ENCODE results near the gene ARID4A.
A peak's percentile ranks its signal among the peaks of the same experiment; 100 is the strongest.
"Not testable (repeated sequence)": the region's sequence is repeated elsewhere in the genome, so short reads cannot be mapped to it uniquely, and the experiment has no call there.

Gene ARID4A

DNA sequence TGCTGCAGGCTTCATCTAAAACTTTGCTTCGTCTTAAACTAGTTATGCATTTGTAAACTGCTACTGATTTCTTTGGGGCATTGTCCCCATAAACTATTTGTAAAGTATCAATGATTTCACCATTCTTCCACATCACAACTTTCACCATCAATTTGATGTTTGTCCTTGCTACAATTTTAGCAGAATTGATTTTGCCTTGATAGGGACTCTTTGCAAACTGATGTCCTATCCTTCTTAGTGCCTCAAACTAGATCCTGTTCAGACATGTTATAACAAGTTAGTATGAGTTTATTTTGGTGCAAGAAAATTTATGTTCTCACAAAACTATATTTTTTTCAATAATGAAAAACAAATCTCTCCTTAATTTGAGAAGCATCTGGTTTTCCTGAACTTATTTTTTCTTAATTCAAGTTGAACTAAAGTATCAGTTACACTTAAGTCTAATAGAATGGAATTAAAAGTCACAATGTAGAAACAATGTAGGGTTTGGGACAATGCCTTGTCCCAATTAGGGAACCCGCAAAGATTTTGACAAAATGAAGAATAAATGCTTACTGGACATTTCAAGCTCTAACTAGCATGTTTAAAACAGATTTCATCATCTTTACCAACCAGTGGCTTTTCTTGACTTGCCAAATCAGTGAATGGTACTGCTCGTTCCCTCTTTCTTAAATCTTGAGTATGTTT lies 10.1 kb upstream of the ARID4A start:
- FAIRE-seq (no peak), DNase-seq (ENCODE audit: low spot score) (no peak)

GRCh38 chr14:58291646-58292045 lies 6.7 kb upstream of the ARID4A start:
- DNase-seq (ENCODE audit: low spot score) (no peak), FAIRE-seq (no peak)

GRCh38 chr14:58292187-58292586 lies 6.2 kb upstream of the ARID4A start:
- FAIRE-seq (no peak), DNase-seq (ENCODE audit: low spot score) (no peak)

DNA sequence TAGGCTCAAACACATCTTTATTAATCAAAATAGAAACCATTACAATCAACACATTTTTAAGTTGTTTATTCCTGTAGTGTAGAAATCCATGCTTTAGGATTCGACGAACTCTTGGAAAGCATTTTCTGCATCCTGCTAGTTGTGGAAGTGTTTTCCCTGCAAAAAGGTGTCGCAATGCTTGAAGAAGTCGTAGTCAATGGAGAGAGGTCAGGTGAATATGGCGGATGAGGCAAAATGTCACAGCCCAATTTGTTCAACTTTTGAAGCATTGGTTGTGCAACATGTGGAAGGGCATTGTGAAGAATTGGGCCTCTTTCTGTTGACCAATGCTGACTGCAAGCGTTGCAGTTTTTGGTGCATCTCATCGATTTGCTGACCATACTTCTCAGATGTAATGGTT lies 4.2 kb upstream of the ARID4A start:
- FAIRE-seq (peak; percentile 63), DNase-seq (ENCODE audit: low spot score) (no peak)

DNA sequence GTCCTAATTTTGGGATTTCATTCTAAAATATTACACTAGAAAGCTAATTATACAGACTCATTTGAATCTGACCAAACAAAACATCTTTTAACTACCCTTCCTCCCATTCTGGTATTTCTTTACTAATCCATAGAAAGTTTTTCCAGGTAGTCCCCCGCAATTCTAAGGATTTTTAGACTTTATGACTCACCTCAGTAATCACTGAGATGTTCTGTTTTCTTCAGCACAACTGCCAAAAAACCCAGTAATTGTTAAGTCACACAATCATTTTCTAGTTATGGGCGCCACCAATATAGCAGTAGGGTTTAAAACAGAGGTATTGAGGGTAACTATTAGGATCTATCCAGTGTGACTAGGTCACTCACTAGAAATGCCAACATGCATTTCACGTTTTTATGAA lies 1.6 kb upstream of the ARID4A start:
- DNase-seq (ENCODE audit: low spot score): no peak
- FAIRE-seq: no peak

DNA sequence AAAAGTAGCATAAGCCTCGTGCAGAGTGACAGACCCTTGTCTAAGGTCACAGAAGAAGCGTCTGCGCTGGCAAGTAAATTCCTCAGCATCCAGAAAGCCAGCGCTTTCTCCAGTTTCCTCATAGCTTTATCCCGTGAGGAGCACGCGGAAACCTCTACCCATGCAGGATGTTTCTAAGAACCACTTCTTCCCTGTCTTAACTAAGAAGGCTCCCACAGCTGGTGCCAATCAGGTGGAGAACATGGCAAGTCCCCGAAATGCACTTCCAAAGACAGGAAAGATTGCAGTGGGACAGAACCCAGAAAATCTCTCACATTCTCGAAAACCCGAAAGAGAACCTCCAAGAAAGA lies 968 bp upstream of the ARID4A start:
- no peak for FAIRE-seq
- no peak for DNase-seq (ENCODE audit: low spot score)

GRCh38 chr14:58297762-58298476 lies 436 bp upstream of the ARID4A start:
- DNase-seq (ENCODE audit: low spot score) (peak; percentile 100), FAIRE-seq (peak; percentile 97)

DNA sequence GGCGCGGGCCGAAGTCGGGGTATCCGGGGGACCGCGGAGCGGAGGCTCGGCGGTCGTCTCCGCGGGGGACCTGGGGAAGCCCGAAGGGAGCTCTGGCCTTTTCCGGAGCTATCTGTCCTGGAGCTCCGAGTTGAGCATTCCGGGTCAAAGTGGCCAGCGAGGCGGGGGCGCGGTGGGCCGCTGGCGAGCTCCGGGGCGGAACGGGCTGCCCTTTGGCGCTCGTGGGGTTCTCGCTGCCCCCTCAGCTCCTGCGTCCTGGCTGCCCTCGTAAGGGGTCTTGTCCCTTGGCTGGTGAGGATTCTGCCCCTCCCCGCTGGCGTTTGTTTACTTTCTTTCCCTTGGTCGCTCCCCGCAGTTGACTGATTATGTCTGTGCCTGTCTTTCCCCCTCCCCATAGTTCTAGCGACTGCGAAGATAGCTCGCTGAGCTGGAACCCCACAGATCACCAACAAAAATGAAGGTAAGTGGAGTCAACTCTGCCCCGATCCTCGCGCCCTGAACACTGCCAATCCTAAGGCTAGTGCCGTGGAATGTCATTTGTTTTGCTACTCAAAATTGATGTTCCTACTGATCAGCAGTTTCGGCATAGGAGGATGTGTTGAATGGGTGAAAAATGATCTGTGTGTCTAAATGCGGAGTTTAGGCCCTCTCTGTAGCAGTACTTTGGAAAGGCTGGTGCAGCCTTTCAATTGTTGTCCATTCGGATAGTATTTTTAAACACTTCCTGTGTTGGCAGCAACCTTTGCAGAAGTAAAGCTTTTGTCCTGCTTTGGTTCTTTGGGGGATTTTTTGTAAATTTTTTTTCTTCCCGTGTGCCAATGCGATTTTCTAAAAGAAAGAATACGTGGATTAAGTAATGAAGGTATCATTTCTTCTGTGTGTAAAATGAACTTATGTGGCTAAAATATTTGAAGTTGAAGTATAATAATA lies 1.3 kb downstream of the ARID4A start:
- no peak for FAIRE-seq
- DNase-seq (ENCODE audit: low spot score): no peak

GRCh38 chr14:58301416-58301815 lies 3.1 kb downstream of the ARID4A start:
- no peak for FAIRE-seq
- no peak for DNase-seq (ENCODE audit: low spot score)

DNA sequence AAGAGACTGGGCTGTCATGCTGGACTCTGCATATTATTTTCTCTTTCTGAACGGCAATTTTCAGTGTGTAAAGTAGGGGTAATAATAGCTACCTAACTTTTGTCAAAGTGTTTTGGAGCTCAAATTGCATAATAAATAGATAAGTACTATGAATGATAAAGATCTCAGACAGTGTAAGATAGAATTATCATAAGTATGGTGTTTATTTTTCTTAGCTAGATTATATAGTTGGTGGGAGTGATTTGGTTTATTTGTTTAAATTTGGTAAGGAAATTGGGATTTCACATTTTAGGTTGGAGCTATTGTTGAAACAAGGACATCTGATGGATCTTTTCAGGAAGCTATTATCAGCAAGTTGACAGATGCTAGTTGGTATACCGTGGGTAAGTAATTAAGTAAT lies 7.4 kb downstream of the ARID4A start:
- DNase-seq (ENCODE audit: low spot score) (no peak), FAIRE-seq (no peak)

- FAIRE-seq: no peak
These were observed 9.4 kb downstream of the ARID4A start for GRCh38 chr14:58307597-58308316.

DNA sequence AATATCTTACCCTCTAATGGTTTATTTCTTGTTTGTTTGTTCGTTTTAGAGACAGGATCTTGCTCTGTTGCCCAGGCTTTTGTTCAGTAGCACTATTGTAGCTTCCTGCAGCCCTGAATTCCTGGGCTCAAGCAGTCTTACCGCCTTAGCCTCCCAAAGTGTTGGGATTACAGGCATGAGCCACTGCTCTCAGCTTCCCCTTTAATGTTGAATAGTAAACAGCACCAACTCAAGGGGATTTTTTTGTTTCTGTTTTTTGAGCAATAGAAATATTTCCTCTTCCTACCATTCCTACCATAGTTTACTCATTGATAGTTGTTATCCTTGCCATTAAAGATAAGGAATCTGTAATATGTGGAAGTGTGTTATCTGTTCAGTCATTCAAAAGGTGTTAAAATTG lies 10.7 kb downstream of the ARID4A start:
- FAIRE-seq (no peak), DNase-seq (ENCODE audit: low spot score) (no peak)

More at GRCh38 chr14:58307597-58308316, 9.4 kb downstream of the ARID4A start:
- DNase-seq (ENCODE audit: low spot score): no peak

DNA sequence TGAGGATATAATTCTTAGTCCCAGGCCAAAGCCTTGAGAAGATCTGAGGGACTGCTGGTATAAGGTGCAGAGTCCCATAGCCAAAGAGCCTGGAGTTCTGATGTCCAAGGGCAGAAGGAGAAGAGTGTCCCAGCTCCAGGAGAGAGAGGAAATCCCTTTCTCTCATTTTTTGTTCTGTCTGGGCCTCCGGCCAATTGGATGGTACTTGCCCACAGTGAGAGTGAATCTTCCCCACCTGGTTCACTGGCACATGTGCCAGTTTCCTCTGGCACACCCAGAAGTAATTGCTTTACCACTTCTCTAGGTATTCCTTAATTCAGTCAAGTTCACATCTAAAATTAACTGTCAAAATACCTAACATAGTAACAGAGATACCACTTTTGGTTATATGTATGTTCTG lies 15.3 kb downstream of the ARID4A start:
- DNase-seq (ENCODE audit: low spot score): no peak
- no peak for FAIRE-seq

DNA sequence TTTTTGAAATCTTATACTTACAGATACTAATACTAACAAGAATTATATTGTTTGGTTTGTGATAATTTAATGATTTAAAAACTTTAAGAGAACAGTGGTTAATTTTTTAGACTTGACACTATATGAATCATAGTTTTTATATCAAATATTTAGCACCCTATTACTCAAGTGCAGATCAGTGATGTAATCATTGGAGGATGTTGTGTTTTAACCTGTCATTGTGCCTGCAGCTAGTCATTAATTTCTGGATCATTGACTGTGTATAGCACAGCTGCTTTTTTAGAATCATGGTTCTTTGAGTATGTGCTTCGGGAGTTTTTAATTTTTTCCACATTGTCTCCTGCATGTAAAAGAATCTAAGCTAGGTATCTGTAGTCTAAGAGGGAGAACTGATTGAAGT lies 17.3 kb downstream of the ARID4A start:
- FAIRE-seq (no peak), DNase-seq (ENCODE audit: low spot score) (no peak)

DNA sequence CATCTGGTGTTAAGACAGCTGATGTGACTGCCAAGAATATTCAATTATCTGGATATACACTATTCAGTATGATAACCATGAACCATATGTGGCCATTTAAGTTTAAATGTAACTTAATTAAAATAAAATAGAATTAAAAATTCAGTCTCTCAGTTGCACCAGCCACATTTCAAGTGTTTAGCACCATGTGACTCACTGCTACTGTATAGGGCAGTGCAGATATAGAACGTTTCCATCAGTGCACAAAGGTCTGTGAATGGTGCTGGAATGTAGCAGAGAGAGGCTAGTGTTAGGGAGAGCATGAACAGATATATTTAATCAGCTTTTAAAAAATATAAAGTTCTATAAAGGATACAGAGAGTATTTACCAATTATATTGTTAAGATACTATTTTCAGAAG lies 28.7 kb downstream of the ARID4A start:
- FAIRE-seq: peak; percentile 69
- no peak for DNase-seq (ENCODE audit: low spot score)

- peak; percentile 82 for DNase-seq (ENCODE audit: low spot score)
- FAIRE-seq: peak; percentile 98
These were observed 32.8 kb downstream of the ARID4A start for GRCh38 chr14:58331111-58331510.

GRCh38 chr14:58332561-58332960 lies 34.2 kb downstream of the ARID4A start:
- no peak for DNase-seq (ENCODE audit: low spot score)
- no peak for FAIRE-seq

DNA sequence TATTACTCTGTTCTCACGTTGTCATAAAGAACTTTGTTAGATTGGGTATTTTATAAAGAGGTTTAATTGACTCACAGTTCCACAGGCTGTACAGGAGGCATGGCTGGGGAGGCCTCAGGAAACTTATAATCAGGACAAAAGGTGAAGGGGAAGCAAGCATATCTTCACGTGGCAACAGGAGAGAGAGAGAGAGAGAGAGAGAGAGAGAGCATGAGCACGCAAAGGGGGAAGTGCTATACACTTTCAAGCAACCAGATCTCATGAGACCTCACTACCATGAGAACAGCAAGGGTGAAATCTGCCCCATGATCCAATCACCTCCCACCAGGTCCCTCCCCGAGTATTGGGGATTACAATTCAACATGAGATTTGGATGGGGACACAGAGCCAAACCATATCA lies 41.3 kb downstream of the ARID4A start:
- not testable (repeated sequence) for DNase-seq (ENCODE audit: low spot score); FAIRE-seq

DNA sequence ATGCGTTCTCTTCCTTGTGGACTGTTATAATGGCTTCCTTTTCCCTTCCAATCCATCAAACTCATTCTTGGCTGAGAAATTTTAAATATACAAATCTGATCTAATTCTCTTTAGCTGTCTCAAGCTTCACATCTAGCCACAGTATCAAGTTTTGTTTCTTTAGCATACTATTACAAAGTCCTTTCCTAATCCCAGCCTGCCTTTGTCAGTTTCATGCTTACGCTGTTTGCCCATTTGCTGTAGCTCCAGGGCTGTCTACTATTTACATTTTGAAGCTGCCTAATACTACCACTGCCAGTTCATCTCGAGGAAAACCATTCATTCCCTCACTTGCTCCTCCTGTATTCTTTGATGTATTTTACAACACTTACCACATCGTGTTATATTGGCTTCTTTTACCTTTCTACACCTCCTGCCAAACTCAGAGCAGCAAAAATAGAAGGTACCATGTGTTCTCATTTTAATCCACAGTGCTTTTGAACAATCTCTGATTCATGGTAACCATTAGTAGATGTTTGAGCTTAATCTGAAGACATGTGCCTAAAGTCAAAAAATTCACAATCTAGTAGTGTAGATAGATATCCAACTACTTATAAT lies 42.9 kb downstream of the ARID4A start:
- DNase-seq (ENCODE audit: low spot score): no peak
- FAIRE-seq: no peak

DNA sequence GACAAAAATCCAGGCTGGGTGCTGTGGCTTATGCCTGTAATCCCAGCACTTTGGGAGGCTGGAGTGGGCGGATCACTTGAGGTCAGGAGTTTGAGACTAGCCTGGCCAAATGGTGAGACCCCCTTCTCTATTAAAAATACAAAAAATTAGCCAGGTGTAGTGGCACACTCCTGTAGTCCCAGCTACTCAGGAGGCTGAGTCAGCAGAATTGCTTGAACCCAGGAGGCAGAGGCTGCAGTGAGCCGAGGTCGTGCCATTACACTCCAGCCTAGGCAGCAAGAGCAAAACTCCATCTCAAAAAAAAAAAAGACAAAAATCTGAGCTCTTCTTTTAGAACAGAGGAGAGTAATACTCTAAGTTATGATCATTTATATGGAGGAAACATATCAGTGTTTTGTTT lies 45.2 kb downstream of the ARID4A start:
- not testable (repeated sequence) for FAIRE-seq; DNase-seq (ENCODE audit: low spot score)

Measured in urothelium cell line (cell line).